ENCODE results near the gene QRICH1.

- TF ChIP-seq CTCF (conservative IDR thresholded peaks at IDR 0.05), result no peak
- TF ChIP-seq EZH2 (IDR thresholded peaks at IDR 0.05; ENCODE audit: low read depth), result no peak
Observed at GRCh38 chr3:49058011-49058410, 35.9 kb downstream of the QRICH1 start.
